HG02884 (cell line): ENCODE results near the gene LCOR.

Experiments used
- ATAC-seq: cut with Tn5 transposase; IDR thresholded peaks from one replicate; pipeline ENCODE4 v1.9.1; 2021; ENCODE audit warnings: mild to moderate bottlenecking, moderate library complexity; ENCODE audit not compliant: unreplicated experiment

The LCOR gene

DNA sequence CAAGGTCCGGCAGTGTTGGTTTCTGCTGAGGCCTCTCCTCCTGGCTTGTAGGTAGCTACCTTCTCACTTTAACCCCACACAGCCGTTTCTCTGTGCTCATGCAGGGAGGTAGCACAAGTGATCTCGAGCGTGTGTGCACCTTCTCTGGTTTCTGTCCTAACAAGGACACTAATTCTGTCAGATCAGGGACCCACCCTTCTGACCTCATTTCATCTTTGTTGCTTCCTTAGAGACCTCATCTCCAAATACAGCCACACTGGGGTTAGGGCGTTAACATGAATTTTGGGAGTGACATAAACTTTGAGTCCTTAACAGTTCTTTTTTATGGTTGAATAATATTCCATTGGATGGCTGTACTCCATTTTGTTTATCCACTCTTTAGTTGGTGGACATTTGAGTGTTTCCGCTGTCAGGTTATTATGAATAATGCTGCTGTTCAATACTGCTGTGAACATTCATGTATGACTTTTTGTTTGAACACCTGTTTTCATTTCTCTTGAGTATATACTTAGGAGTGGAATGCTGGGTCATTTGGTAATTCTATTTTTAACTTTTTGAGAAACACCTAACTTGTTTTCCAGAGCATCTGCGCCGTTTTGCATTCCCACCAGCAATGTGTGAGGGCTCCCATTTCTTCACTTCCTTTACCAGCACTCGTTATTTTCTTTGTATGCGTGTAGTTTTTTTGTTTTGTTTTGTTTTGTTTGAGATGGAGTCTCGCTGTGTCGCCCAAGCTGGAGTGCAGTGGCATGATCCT lies 57.5 kb downstream of the LCOR start:
- ATAC-seq = no peak

DNA sequence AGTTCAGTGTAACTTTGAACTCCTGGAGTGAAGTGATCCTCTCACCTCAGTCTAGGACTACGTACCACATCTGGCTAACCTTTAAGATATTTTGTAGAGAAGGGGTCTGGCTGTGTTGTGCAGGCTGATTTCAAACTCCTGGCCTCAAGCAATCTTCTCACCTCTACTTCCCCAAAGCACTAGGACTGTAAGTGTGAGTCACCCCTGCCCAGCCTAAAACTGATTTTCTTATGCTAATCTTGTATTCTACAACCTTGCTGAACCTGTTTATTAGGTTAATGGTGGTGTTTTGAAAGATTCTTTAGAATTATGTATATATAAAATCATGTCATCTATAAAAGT lies 58.0 kb downstream of the LCOR start:
- no peak for ATAC-seq

DNA sequence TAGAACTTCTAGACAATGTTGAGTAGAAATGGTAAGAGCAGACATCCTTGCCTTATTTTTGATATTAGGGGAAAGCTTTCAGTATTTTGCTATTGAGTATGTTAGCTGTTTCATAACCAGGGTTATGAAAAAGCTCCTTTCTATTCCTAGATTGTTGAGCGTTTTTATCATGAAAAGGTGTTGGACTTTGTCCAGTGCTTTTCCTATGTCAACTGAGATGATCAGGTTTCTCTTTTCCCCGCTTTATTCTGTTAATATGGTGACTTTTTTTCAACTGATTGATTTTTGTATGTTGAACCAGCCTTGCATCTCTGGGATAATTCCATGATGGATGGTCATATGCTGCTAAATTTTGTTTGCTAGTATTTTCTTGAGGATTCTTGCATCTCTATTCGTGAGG lies 58.5 kb downstream of the LCOR start:
- no peak for ATAC-seq

DNA sequence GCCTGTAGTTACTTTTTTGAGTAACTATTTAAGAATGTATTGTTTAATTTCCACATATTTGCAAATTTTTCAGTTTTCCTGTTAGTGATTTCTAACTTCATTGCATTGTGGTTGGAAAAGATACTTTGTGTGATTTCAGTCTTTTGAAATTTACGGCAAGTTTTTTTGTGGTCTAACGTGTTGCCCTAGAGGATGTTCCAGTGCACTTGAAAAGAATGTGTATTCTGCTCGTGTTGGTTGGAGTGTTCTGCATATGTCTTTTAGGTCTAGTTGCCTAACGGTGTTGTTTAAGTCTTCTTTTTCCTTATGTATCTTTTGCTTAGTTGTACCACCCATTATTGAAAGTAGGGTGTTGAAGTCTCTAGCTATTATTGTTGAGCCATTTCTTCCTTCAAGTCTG lies 59.7 kb downstream of the LCOR start:
- no peak for ATAC-seq

DNA sequence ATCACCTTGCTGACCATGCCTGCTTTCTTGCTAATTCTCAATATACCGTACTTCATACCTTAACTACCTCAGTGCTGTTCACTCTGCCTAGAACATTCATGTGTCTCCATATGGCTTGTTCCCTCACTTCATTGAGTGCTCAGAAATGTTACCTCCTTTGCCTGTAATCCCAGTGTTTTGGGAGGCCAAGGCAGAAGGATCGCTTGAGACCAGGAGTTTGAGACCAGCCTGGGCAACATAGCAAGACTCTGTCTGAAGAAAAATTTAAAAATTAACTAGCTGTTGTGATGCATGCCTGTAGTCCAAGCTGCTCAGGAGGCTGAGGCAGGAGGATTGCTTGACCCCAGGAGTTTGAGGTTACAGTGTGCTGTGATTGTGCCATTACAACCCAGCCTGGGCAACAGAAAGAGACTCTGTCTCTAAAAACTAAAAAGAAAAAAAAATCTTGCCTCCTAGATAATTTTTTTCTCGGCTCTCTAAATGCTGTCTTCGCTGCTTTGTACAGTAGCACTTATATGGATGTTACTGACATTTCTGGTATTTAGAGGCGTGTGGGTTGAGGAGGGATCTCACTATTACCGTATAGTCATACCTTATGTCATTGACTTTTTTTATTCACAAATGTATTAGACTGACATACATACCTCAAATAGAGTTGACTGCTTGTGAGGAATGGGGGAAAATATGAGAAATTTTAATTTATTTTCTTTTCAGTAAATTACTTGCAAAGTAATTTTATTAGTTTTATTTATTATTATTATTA lies 63.7 kb downstream of the LCOR start:
- ATAC-seq = no peak

DNA sequence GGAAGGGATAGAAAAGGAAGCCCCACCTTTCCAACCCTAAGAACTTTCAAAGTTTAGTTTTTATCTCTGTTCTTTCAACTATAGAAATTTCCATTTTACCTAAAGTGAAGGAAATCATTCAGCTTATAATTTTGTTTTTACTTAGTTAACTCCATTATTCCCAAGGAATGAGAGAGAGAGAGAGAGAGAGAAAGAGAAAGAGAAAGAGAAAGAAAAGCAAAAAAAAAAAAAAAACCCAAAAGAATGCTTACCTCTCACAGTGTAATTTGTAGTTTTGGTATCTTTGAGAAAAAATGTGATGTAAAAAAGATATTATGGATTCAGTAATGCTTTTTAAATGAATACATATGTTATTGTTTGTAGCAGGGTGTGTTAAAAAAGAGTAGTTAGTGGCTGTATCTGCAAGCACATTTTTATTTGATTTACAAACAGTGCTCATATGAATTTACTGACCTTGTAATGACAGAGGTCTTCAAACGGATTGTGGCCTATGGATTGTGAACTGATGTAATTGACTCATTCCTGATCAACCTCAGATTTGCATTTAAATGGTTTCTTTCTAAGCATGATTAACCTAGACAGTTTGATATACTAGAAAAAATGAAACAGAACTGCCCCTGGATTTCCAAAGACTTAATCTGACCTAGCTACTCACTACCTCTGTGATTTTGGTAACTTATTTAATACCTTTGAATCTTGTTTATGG lies 64.9 kb downstream of the LCOR start:
- no peak for ATAC-seq

DNA sequence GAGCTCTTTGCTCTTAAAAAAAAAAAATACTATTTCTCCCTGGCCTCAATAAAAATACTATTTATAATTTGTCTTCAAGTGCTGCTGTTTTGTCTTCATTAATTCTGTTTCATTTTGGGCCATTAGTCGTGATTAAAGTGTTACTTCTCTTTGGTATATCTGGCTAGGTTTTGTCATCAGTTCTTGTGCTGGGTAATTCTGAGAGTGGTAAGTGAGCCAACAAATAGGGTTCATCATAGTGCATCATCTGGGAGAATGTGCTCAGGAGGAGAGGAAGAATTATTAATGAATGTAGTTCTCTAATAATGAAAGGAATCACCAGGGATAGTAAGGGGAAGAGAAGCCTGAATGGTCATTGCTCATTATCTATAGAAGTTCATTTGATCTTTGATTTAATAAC lies 70.0 kb downstream of the LCOR start:
- no peak for ATAC-seq

DNA sequence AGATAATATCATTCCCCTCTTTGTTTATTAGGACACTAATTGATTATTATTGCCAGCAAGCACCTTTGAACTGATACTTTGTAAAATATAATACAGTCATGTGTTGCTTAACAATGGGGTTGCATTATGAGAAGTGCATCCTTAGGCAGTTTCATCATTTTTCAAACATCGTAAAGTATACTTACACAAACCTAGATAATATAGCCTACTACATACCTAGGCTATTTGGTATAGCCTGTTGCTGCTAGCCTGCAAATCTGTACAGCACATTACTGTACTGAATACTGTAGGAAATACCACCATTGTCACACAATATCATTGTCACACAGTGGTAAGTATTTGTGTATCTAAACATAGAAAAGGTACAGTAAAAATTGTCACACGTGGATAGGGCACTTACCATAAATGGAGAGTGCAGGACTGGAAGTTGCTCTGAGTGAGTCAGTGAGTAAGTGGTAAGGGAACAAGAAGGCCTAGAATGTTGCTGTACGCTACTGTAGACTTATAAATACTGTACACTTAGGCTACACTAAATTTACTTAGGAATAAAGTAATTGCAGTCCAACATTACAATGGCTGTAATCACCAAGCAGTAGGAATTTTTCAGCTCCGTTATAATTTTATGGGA lies 70.7 kb downstream of the LCOR start:
- ATAC-seq = no peak

DNA sequence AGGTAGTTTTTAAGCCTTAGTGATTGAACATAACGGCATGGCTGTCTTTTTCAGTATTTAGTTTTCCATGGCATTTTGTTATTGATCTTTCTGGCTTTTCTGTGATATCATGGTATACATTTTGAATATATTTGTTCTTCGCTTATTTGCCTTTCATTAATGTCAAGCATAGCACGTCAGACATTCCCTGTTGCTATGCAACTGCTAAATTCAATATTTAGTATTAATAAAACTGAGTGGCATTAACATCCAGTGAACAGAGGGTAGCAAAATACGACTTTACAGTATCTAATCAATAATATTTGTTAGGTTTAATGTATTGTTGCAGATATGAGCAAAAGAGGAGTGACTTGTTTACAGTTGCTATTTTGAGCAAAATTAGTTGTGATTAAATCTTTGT lies 72.5 kb downstream of the LCOR start:
- ATAC-seq = no peak

DNA sequence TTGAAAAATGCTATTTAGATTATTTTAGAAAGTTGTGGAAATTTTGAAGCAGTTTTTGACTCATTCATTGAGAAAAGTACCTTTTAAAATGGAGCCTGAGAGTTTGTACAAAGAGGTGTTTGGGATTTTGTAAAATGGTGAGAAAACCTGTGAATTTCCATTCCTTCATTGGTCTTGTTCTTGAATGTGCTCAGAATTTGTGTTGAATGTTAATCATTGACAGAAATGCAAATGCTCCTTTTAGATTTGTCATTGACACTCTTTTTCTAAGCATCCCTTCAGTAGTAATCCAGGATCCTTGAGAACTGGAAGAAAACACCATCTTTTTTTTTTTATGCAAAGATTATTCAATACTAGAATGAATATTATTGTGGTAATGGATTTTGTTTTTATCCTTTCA lies 74.8 kb downstream of the LCOR start:
- ATAC-seq = no peak

DNA sequence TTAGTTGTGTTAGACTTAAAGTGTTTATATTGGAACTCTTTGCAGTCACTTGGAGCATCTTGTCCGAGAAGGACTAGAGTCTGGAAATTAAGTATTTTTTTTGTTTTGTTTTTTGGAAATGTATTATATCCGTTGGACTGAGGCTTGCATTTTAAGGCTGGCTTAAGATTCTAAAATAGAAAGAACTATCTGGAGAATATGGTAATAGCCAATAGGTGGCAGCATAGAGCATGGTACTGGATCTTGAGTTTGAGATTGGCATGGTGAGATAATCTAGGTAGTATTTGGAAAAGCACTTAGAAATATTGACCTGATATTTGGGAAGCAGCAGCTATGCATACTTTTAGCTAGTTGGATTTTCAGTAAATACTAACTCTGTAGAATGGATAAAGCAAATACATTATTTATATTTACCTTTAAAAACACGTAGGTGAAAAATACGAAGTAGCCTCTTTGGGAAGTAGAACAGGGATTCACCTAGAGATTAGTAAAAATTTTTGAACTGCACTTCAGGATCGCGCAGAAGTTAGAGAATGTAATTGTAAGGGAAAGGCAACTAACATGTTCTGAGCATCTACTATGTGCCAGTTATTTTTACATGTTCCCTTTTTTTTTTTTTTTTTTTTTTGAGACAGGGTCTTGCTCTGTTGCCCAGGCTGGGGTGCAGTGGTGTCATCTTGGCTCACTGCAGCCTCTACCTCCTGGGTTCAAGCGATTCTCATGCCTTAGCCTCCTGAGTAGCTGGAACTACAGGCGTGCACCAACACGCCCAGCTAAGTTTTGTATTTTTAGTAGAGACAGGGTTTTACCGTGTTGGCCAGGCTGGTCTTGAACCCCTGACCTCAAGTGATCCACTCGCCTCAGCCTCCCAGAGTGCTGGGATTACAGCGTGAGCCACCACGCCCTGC lies 78.6 kb downstream of the LCOR start:
- ATAC-seq = no peak

DNA sequence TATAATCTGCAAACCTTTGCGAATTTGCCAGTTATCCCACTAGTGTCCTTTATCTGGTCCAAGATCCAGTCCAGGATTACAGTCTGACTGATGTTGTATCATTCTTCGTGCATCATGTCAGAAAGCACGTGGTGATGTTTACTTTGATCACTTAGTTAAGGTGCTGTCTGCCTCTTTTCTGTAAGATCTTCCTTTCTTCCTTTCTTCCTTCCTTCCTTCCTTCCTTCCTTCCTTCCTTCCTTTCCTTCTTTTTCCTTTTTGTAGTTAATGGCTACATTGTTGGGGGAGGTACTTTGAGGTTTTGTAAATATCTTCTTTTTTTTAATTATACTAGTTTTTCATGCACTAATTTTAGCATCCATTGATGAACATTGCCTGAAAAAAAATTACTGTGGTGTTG lies 80.3 kb downstream of the LCOR start:
- ATAC-seq = no peak

DNA sequence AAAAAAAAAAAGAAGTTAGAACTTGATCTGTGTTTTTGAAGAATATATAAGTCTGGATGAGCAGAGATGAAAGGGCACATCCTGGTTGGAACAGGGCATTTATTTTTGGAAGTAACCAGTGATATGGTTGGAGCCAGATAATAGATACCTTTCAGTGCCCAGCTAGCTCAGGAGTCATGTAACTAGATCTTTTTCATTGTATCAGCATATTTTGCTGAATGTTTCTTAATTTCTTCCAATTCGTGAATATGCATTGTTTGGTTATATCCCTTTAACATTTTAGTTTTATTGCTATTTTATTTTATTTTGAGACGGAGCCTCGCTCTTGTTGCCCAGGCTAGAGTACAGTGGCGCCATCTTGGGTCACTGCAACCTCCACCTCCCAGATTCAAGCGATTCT lies 81.8 kb downstream of the LCOR start:
- no peak for ATAC-seq

DNA sequence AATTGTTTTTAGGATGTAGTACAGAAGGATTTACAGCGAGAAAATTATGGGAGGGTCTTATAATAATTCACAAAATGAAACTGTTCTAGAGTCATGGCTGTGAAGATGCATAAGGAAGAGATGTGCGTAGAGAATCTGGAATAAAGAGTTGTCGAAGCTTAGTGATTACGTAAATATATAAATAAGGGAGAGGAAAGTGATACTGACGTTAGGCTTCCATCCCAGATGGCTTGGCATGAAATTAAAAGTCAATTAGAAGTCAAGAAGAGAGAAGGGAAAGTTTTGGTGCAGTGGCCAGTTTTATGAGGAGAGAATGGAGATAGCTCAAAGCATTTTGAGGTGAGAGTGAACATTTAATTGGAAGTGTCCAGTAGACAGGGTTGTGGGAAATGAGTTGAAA lies 85.5 kb downstream of the LCOR start:
- no peak for ATAC-seq

DNA sequence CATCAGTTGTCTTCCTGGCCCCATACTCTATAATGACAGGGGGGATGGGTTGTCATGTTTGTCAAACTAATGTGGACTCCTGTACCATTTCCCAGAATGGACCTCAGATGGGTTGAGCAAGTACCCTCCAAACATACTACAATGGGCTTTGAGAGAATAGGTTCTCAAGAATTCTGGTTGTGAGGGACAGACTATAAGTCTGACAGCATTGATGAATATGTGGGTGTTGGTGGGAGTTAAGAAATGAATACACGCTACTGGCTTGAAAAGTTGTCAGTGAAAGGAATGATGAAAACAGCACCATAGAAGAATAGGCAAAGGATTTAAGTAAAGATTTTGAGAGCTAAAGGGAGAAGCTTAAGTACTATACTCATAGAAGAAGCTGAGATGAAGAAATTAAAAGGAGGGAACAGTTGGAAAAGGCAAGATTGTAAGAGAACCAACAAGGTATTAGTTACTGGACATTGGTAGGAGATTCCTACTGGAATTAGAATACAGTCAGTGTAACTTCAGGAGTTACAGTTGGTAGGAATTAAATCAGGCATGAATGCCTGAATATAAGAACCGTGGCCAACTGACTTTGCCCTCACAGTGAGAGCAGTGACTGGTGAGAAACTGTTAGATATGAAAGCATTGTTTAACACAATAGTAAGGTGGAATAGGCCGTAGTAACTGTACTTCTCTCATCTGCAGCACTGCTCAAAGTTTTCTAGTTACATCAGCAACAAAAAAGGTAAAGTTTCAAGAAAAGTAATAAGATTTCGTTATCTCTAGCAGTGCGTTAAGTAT lies 86.3 kb downstream of the LCOR start:
- no peak for ATAC-seq

DNA sequence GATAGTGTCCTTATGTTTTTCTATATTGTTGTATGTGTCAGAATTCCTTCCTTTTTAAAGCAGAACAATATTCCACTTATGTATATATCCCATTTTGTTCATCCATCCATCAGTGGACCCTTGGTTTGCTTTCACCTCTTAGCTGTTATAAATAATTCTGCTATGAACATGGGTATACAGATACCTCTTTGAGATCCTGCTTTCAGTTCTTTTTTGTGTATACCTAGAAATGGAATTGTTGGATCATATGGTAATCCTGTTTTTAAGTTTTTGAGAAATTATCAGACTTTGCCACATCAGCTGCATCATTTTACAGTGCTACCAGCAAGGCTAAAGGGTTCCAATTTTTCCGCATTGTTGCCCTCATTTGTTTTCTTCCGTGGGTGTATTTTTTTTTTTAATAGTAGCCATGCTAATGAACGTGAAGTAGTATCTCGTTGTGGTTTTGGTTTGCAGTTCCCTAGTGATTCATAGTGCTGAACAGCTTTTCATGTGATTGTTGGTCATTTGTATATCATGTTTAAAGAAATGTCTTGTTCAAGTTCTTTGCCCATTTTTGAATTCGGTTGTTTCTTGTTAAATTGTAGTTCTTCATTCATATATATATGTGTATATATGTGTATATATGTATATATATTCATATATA lies 87.8 kb downstream of the LCOR start:
- no peak for ATAC-seq

DNA sequence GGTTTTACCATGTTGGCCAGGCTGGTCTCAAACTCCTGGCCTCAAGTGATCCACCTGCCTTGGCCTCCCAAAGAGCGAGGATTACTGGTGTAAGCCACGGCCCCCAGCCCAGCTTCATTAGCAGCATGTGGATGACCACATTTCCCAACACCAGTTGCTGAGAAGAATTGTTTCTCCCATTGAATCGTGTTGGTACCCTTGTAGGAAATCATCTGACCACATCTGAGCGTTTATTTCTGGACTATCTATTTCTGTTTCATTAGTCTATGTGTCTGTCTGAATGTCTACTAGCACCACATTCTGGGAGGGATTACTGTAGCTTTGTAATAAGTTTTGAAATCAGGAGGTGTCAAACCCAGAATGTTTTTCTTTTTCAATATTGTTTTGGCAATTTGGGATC lies 89.6 kb downstream of the LCOR start:
- ATAC-seq = no peak

DNA sequence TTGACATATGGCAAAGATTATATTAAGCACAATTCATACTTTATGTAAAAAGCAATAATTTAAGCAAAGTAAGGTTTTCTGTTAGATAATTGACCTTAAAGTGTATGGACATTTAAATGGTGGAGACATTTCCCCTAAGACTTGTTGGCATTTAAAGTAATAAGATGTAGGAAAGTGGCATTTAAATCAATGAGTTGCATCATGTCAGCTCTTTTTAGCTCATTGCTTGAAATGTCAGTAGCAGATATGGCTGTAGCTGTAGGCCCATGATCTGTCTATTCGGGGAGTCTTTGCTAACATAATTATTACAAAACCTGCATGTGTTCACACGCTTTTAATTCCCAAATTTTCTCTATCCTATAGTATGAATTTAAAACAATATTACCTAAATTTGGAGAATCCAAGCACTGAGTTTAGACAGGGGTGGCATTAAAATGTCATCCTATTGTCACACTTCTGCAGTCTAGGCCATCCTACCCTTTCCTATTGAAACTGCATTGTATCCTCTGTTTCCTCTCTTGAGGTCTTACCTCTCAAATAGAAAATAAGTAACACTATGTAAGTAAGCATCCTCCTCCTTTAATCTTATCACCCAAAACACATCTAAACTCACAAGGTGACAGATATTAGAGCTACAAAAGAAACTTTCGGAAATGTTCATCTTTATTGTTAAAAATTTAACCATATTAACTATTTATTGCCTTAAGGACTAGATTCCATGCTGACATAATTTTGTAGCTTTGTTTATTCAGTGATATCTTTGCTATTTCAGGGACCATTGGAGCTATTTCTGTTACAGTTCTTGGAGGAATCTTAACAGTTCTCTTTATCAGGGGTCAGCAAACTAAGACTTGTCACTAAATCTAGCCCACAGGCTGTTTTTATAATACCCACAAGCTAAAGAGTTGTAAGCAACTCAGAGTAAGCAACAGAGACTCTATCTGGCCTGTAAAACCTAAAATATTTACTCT lies 91.2 kb downstream of the LCOR start:
- no peak for ATAC-seq
